Common myeloid progenitor, CD34-positive (primary cell): ENCODE data around the gene ZNF121.
"Not testable (repeated sequence)": the region's sequence is repeated elsewhere in the genome, so short reads cannot be mapped to it uniquely, and the experiment has no call there.

Source experiments
- CTCF ChIA-PET: fragments of 350-600 bp; sonication (Branson Sonifier 250); formaldehyde crosslinking; loops from one replicate; lab custom pipeline; 2021; ENCODE audit warnings: antibody characterized with exemption; lab: Charles Lee
- POLR2A ChIA-PET: fragments of 350-600 bp; sonication (Branson Sonifier 250); formaldehyde crosslinking; loops from one replicate; lab custom pipeline; 2021; ENCODE audit warnings: antibody characterized with exemption; lab: Charles Lee
- DNase-seq, 3 donors: peaks; one replicate each; pipeline versions ENCODE4 v3.0.0 to v3.0.0-alpha.2; 2013
- H3K27ac ChIP-seq, 2 experiments: 1 replicate in 1 of 2; 2 replicates in 1 of 2; pipeline ENCODE4 v1.7.0; 2013; ENCODE audit warnings: inconsistent platforms in 2 of 2, low read length in 2 of 2, mild to moderate bottlenecking in 2 of 2, low read depth in 1 of 2, moderate library complexity in 1 of 2; ENCODE audit not compliant: severe bottlenecking in 2 of 2, insufficient read depth in 1 of 2, poor library complexity in 1 of 2
- H3K27me3 ChIP-seq, 5 experiments: replicated peaks in 2 of 5; 1 replicate in 3 of 5; 2 replicates in 2 of 5; pipeline versions ENCODE4 v1.6.1 to v1.7.0; 2013; ENCODE audit warnings: low read length in 4 of 5, mild to moderate bottlenecking in 2 of 5, moderate library complexity in 2 of 5, inconsistent platforms in 1 of 5; ENCODE audit not compliant: insufficient read depth in 5 of 5, control insufficient read depth in 4 of 5
- H3K36me3 ChIP-seq, 4 experiments: 1 replicate in 2 of 4; 2 replicates in 2 of 4; pipeline versions ENCODE4 v1.6.1 to v1.7.0; 2013; ENCODE audit warnings: low read length in 3 of 4, control low read depth in 1 of 4, mild to moderate bottlenecking in 1 of 4; ENCODE audit not compliant: control insufficient read depth in 4 of 4, insufficient read depth in 4 of 4
- H3K4me1 ChIP-seq, 4 experiments: 1 replicate in 3 of 4; 2 replicates in 1 of 4; pipeline versions ENCODE4 v1.6.1 to v1.7.1; 2013; ENCODE audit warnings: low read length in 3 of 4, mild to moderate bottlenecking in 3 of 4, control low read depth in 1 of 4, inconsistent platforms in 1 of 4, moderate library complexity in 1 of 4; ENCODE audit not compliant: control insufficient read depth in 4 of 4, insufficient read depth in 4 of 4; ENCODE audit errors: control extremely low read depth in 1 of 4
- H3K4me3 ChIP-seq, 7 experiments: 1 replicate in 4 of 7; 2 replicates in 3 of 7; pipeline versions ENCODE4 v1.5.1 to v1.7.0; 2013; ENCODE audit warnings: mild to moderate bottlenecking in 7 of 7, low read length in 6 of 7, moderate library complexity in 6 of 7, inconsistent platforms in 2 of 7, low read depth in 2 of 7, control low read depth in 1 of 7; ENCODE audit not compliant: insufficient read depth in 4 of 7, control insufficient read depth in 1 of 7; ENCODE audit errors: extremely low read depth in 1 of 7
- H3K9me3 ChIP-seq, 5 experiments: 1 replicate in 4 of 5; 2 replicates in 1 of 5; pipeline versions ENCODE4 v1.6.1 to v1.7.1; 2013; ENCODE audit warnings: low read length in 4 of 5, mild to moderate bottlenecking in 2 of 5, inconsistent platforms in 1 of 5, low read depth in 1 of 5, moderate library complexity in 1 of 5; ENCODE audit not compliant: control insufficient read depth in 4 of 5, insufficient read depth in 2 of 5; ENCODE audit errors: control extremely low read depth in 1 of 5
- WGBS: methylation state at CpG from one replicate; pipeline ENCODE4 v1.1.5; 2013; ENCODE audit not compliant: insufficient coverage; 5-methylcytosine and 5-hydroxymethylcytosine counted together

Gene ZNF121

GRCh38 chr19:9610484-9611113 lies 26.3 kb upstream of the ZNF121 start:
- H3K4me1 ChIP-seq = no peaks in the 10 kb centered on the region
- DNase-seq = no peak
- no peak overlapping the region for H3K4me3 ChIP-seq
- peaks cover 34 to 74% (median 57%) of the 10 kb centered on the region in 4 experiments for H3K36me3 ChIP-seq
- ChIA-PET POLR2A (no interaction called here), CTCF (no interaction called here)
- H3K27me3 ChIP-seq = no peaks in the 10 kb centered on the region
- no CpG with 5 or more reads among the region's 2 CpGs for WGBS
- peaks cover 5 to 58% (median 43%) of the 10 kb centered on the region in 5 experiments for H3K9me3 ChIP-seq
- H3K27ac ChIP-seq = no peak overlapping the region

GRCh38 chr19:9608912-9609311 lies 24.6 kb upstream of the ZNF121 start:
- Histone ChIP-seq H3K4me3 (no peak overlapping the region), H3K27me3 (no peaks in the 10 kb centered on the region), H3K4me1 (no peaks in the 10 kb centered on the region), H3K36me3 (peaks cover 25 to 58% (median 46%) of the 10 kb centered on the region in 4 experiments), H3K27ac (no peak overlapping the region), H3K9me3 (peaks cover 5 to 55% (median 43%) of the 10 kb centered on the region in 5 experiments)
- ChIA-PET CTCF (interaction anchor here (1.0 kb wide), 1 partner anchor 13 kb away, joined by 4 read pairs; no protein-coding TSS in a partner anchor), POLR2A (no interaction called here)
- DNase-seq = no peak
- WGBS = 87% methylated on average over 5 of the region's 5 CpGs

- POLR2A ChIA-PET = no interaction called here
- 90% methylated on average over 2 of the region's 3 CpGs for WGBS
- Histone ChIP-seq H3K4me3 (no peak overlapping the region), H3K27me3 (peaks cover 0 to 2% (median 0%) of the 10 kb centered on the region in 5 experiments), H3K9me3 (peaks cover 0 to 15% (median 8%) of the 10 kb centered on the region in 5 experiments), H3K4me1 (no peaks in the 10 kb centered on the region), H3K36me3 (no peaks in the 10 kb centered on the region), H3K27ac (no peak overlapping the region)
- CTCF ChIA-PET = no interaction called here
- DNase-seq = no peak
Measured at GRCh38 chr19:9597027-9597426, 12.7 kb upstream of the ZNF121 start.

- H3K4me3 ChIP-seq = peak overlapping the region in 1 of 7 experiments; percentile 7
- H3K36me3 ChIP-seq = peaks cover 0 to 5% (median 2%) of the 10 kb centered on the region in 4 experiments
- H3K4me1 ChIP-seq = peaks cover 0 to 5% (median 1%) of the 10 kb centered on the region in 4 experiments
- peaks cover 0 to 6% (median 1%) of the 10 kb centered on the region in 5 experiments for H3K9me3 ChIP-seq
- H3K27ac ChIP-seq = no peak overlapping the region
- ChIA-PET POLR2A (interaction anchor here (0.6 to 0.9 kb wide), 2 partner anchors 35 to 369 kb away, joined by 3 read pairs; no protein-coding TSS in a partner anchor), CTCF (interaction anchor here (0.9 to 1.4 kb wide), 7 partner anchors 28 to 212 kb away, joined by 3 to 5 read pairs (median 3); no protein-coding TSS in a partner anchor)
- peak; percentile 80 to 88 (median 86) for DNase-seq
- H3K27me3 ChIP-seq = peaks cover 0 to 8% (median 2%) of the 10 kb centered on the region in 5 experiments
- 21% methylated on average over 6 of the region's 7 CpGs for WGBS
Measured at GRCh38 chr19:9586764-9587163, 2.5 kb upstream of the ZNF121 start.

GRCh38 chr19:9582081-9582725 lies 2.1 kb downstream of the ZNF121 start:
- H3K4me1 ChIP-seq, CTCF ChIA-PET, DNase-seq, H3K27ac ChIP-seq, POLR2A ChIA-PET, H3K27me3 ChIP-seq: not testable (repeated sequence)
- H3K9me3 ChIP-seq = peaks cover 6 to 40% (median 32%) of the 10 kb centered on the region in 5 experiments
- 92% methylated on average over 5 of the region's 13 CpGs for WGBS
- H3K4me3 ChIP-seq = peak overlapping the region in 2 of 7 experiments; percentile 19 to 97
- peaks cover 11 to 41% (median 26%) of the 10 kb centered on the region in 4 experiments for H3K36me3 ChIP-seq

- H3K9me3 ChIP-seq = peaks cover 13 to 53% (median 40%) of the 10 kb centered on the region in 5 experiments
- 96% methylated on average over 2 of the region's 5 CpGs for WGBS
- DNase-seq = no peak
- POLR2A ChIA-PET = interaction anchor here (0.8 kb wide), 1 partner anchor 212 kb away, joined by 8 read pairs; no protein-coding TSS in a partner anchor
- no peak overlapping the region for H3K27ac ChIP-seq
- peak overlapping the region in 1 of 7 experiments; percentile 32 for H3K4me3 ChIP-seq
- H3K27me3 ChIP-seq = no peaks in the 10 kb centered on the region
- H3K4me1 ChIP-seq = peaks cover 0 to 5% (median 1%) of the 10 kb centered on the region in 4 experiments
- peaks cover 11 to 53% (median 34%) of the 10 kb centered on the region in 4 experiments for H3K36me3 ChIP-seq
- CTCF ChIA-PET = no interaction called here
Measured at GRCh38 chr19:9580728-9581127, 3.6 kb downstream of the ZNF121 start.
